ENCODE data around the gene DDR2. TPM values are rescaled to one million over a fixed set of nuclear protein-coding genes. Genes with fewer than 3 reads are reported as not detected.

The DDR2 gene
- polyA plus RNA-seq, 3 donors, result 0.07 TPM; not detected in 2

- H2AFZ ChIP-seq (ENCODE audit: insufficient read depth, low read depth, low read length, poor library complexity, severe bottlenecking), result no peak overlapping the region
- H4K20me1 ChIP-seq (ENCODE audit: insufficient read depth, low read length), result no peaks in the 10 kb centered on the region
- no peak overlapping the region for H3K27ac ChIP-seq (ENCODE audit: low read depth in 1 of 2, low read length in 2 of 2)
- no peak overlapping the region for H3K4me3 Mint-ChIP-seq
- DNase-seq, result no peak
- H3K36me3 Mint-ChIP-seq, result no peaks in the 10 kb centered on the region
- H3K4me1 Mint-ChIP-seq, result no peaks in the 10 kb centered on the region
- H3K9me3 ChIP-seq (replicated peaks in 1 of 2; ENCODE audit: control insufficient read depth in 1 of 2, insufficient read depth in 1 of 2, low read length in 2 of 2), result no peaks in the 10 kb centered on the region
- TF ChIP-seq CTCF (IDR thresholded peaks at IDR 0.05), result no peak
- peaks cover 0 to 2% (median 0%) of the 10 kb centered on the region in 3 donors for H3K27me3 Mint-ChIP-seq (ENCODE audit: low read depth in 3 of 3)
- no peaks in the 10 kb centered on the region for H3K36me3 ChIP-seq (replicated peaks in 1 of 2; ENCODE audit: control insufficient read depth in 1 of 2, insufficient read depth in 2 of 2, low read length in 2 of 2)
- no peak overlapping the region for H3K9ac ChIP-seq (ENCODE audit: insufficient read depth, low read length, poor library complexity, severe bottlenecking)
- H3K4me3 ChIP-seq (replicated peaks in 1 of 3; ENCODE audit: low read depth in 2 of 3, low read length in 3 of 3), result no peak overlapping the region
- intact Hi-C loops (cut with micrococcal nuclease), result no loop called here
- no peaks in the 10 kb centered on the region for H3K4me1 ChIP-seq (ENCODE audit: control insufficient read depth in 1 of 2, insufficient read depth in 2 of 2, low read length in 2 of 2)
- H3K9me3 Mint-ChIP-seq, result peaks cover 0 to 4% (median 0%) of the 10 kb centered on the region in 7 donors
- no peaks in the 10 kb centered on the region for H3K79me2 ChIP-seq (ENCODE audit: insufficient read depth, low read length)
- no peak overlapping the region for H3K4me2 ChIP-seq (replicated peaks; ENCODE audit: extremely low read depth, low read length, poor library complexity, severe bottlenecking)
- no peaks in the 10 kb centered on the region for H3K27me3 ChIP-seq (ENCODE audit: control insufficient read depth in 2 of 2, insufficient read depth in 2 of 2, low read length in 2 of 2)
- 86% methylated on average over 6 of the region's 7 CpGs for WGBS (ENCODE audit: insufficient coverage)
- H3K27ac Mint-ChIP-seq, result no peak overlapping the region
These were observed 92.4 kb downstream of the DDR2 start for GRCh38 chr1:162724583-162725120.

DNA sequence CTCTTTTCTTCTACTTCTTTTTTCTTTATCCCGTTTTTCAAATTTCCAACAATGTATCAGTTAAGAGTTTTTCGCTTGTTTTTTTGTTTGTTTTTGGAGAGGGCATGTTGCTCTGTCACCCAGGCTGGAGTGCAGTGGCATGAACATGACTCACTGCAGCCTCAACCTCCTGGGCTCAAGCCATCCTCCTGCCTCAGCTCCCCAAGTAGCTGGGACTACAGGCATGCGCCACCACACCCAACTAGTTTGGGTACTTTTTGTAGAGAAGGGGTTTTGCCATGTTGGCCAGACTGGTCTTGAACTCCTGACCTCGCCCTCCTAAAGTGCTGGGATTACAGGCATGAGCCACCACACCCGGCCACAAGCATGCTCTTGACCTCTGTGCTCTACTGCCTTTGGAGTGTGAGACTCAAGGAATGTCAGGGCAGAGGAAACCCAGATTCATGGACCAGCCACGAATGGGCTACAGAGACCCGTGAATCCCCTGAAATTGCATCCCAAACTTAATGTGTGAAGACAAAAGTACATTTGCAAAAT is 93.1 kb downstream of the DDR2 start:
- Histone ChIP-seq H3K27ac (ENCODE audit: low read depth in 1 of 2, low read length in 2 of 2) (no peak overlapping the region), H3K36me3 (replicated peaks in 1 of 2; ENCODE audit: control insufficient read depth in 1 of 2, insufficient read depth in 2 of 2, low read length in 2 of 2) (no peaks in the 10 kb centered on the region), H4K20me1 (ENCODE audit: insufficient read depth, low read length) (no peaks in the 10 kb centered on the region), H3K9me3 (replicated peaks in 1 of 2; ENCODE audit: control insufficient read depth in 1 of 2, insufficient read depth in 1 of 2, low read length in 2 of 2) (no peaks in the 10 kb centered on the region), H2AFZ (ENCODE audit: insufficient read depth, low read depth, low read length, poor library complexity, severe bottlenecking) (no peak overlapping the region), H3K27me3 (ENCODE audit: control insufficient read depth in 2 of 2, insufficient read depth in 2 of 2, low read length in 2 of 2) (no peaks in the 10 kb centered on the region), H3K9ac (ENCODE audit: insufficient read depth, low read length, poor library complexity, severe bottlenecking) (no peak overlapping the region), H3K79me2 (ENCODE audit: insufficient read depth, low read length) (no peaks in the 10 kb centered on the region), H3K4me2 (replicated peaks; ENCODE audit: extremely low read depth, low read length, poor library complexity, severe bottlenecking) (no peak overlapping the region), H3K4me3 (replicated peaks in 1 of 3; ENCODE audit: low read depth in 2 of 3, low read length in 3 of 3) (no peak overlapping the region), H3K4me1 (ENCODE audit: control insufficient read depth in 1 of 2, insufficient read depth in 2 of 2, low read length in 2 of 2) (no peaks in the 10 kb centered on the region)
- no peak for DNase-seq
- Mint-ChIP-seq H3K27me3 (ENCODE audit: low read depth in 3 of 3) (peaks cover 0 to 2% (median 0%) of the 10 kb centered on the region in 3 donors), H3K4me1 (no peaks in the 10 kb centered on the region), H3K4me3 (no peak overlapping the region), H3K36me3 (no peaks in the 10 kb centered on the region), H3K27ac (no peak overlapping the region), H3K9me3 (peaks cover 0 to 4% (median 1%) of the 10 kb centered on the region in 7 donors)
- TF ChIP-seq CTCF (IDR thresholded peaks at IDR 0.05), result no peak
- intact Hi-C loops (cut with micrococcal nuclease), result no loop called here
- WGBS (ENCODE audit: insufficient coverage), result 80% methylated on average over 1 of the region's 7 CpGs

Data from CD14-positive monocyte (primary cell).